GM19397 (cell line): ENCODE results near the gene FNBP1.
"Not testable (repeated sequence)": the region's sequence is repeated elsewhere in the genome, so short reads cannot be mapped to it uniquely, and the experiment has no call there.

Source experiments
- ATAC-seq: cut with Tn5 transposase; IDR thresholded peaks from one replicate; pipeline ENCODE4 v1.9.1; 2021; ENCODE audit warnings: mild to moderate bottlenecking, moderate library complexity; ENCODE audit not compliant: unreplicated experiment

FNBP1 gene

GRCh38 chr9:130022566-130023143 is 20.3 kb downstream of the FNBP1 start:
- ATAC-seq, result no peak

GRCh38 chr9:130021842-130022241 is 21.1 kb downstream of the FNBP1 start:
- not testable (repeated sequence) for ATAC-seq

GRCh38 chr9:130021123-130021522 is 21.9 kb downstream of the FNBP1 start:
- no peak for ATAC-seq

- ATAC-seq, result no peak
Measured at GRCh38 chr9:130020618-130021017, 22.4 kb downstream of the FNBP1 start.

GRCh38 chr9:130018265-130018664 is 24.7 kb downstream of the FNBP1 start:
- no peak for ATAC-seq

- ATAC-seq, result not testable (repeated sequence)
Measured at GRCh38 chr9:130017510-130017909, 25.5 kb downstream of the FNBP1 start.

GRCh38 chr9:130017076-130017475 is 25.9 kb downstream of the FNBP1 start:
- ATAC-seq, result no peak

- no peak for ATAC-seq
Measured at GRCh38 chr9:130015353-130016019, 27.5 kb downstream of the FNBP1 start.

- ATAC-seq, result no peak
Measured at GRCh38 chr9:130013326-130013725, 29.7 kb downstream of the FNBP1 start.

GRCh38 chr9:130010151-130010988 is 32.6 kb downstream of the FNBP1 start:
- ATAC-seq, result no peak

GRCh38 chr9:130009546-130009945 is 33.4 kb downstream of the FNBP1 start:
- not testable (repeated sequence) for ATAC-seq

- no peak for ATAC-seq
Measured at GRCh38 chr9:130008538-130008937, 34.5 kb downstream of the FNBP1 start.

- not testable (repeated sequence) for ATAC-seq
Measured at GRCh38 chr9:130006952-130007351, 36.0 kb downstream of the FNBP1 start.

GRCh38 chr9:130003943-130004552 is 38.9 kb downstream of the FNBP1 start:
- no peak for ATAC-seq

- no peak for ATAC-seq
Measured at GRCh38 chr9:130002320-130002719, 40.7 kb downstream of the FNBP1 start.

- ATAC-seq, result no peak
Measured at GRCh38 chr9:130001190-130001589, 41.8 kb downstream of the FNBP1 start.

- no peak for ATAC-seq
Measured at GRCh38 chr9:129999141-129999510, 43.9 kb downstream of the FNBP1 start.

- no peak for ATAC-seq
Measured at GRCh38 chr9:129998491-129999140, 44.4 kb downstream of the FNBP1 start.

- not testable (repeated sequence) for ATAC-seq
Measured at GRCh38 chr9:129997706-129998105, 45.3 kb downstream of the FNBP1 start.

- no peak for ATAC-seq
Measured at GRCh38 chr9:129996161-129996830, 46.7 kb downstream of the FNBP1 start.
